T-helper 2 cell treated with Interferon-gamma antibody and Interleukin-4, amounts not matched to agents 5 μg/mL and 100 μg/mL, for 36 hours (primary cell): ENCODE measurements around the gene PIP5K1B.
"Not testable (repeated sequence)": the region's sequence is repeated elsewhere in the genome, so short reads cannot be mapped to it uniquely, and the experiment has no call there.

Experiments used
- DNase-seq: peaks from one replicate; pipeline ENCODE4 v3.0.0; 2021; ENCODE audit warnings: low spot score
- H3K27ac Mint-ChIP-seq: one replicate; pipeline ENCODE4 v1.8.0; 2021; ENCODE audit warnings: mild to moderate bottlenecking, mixed read lengths
- H3K27me3 Mint-ChIP-seq: one replicate; pipeline ENCODE4 v1.8.0; 2021; ENCODE audit warnings: low read depth, mixed read lengths
- H3K36me3 Mint-ChIP-seq: one replicate; pipeline ENCODE4 v1.8.0; 2021; ENCODE audit warnings: low read depth, mixed read lengths
- H3K4me1 Mint-ChIP-seq: one replicate; pipeline ENCODE4 v1.8.0; 2021; ENCODE audit warnings: low read depth, mixed read lengths
- H3K4me3 Mint-ChIP-seq: one replicate; pipeline ENCODE4 v1.8.0; 2022; ENCODE audit warnings: mild to moderate bottlenecking, moderate library complexity, mixed read lengths
- H3K9me3 Mint-ChIP-seq: one replicate; pipeline ENCODE4 v1.8.0; 2021; ENCODE audit warnings: mixed read lengths

Gene PIP5K1B

GRCh38 chr9:68699625-68700024 is 5.4 kb upstream of the PIP5K1B start:
- H3K36me3 Mint-ChIP-seq, DNase-seq, H3K27ac Mint-ChIP-seq, H3K4me1 Mint-ChIP-seq, H3K4me3 Mint-ChIP-seq, H3K9me3 Mint-ChIP-seq: not testable (repeated sequence)
- peaks cover 57% of the 10 kb centered on the region for H3K27me3 Mint-ChIP-seq

- Mint-ChIP-seq H3K4me3 (no peak overlapping the region), H3K27ac (no peak overlapping the region), H3K36me3 (no peaks in the 10 kb centered on the region), H3K27me3 (peaks cover 53% of the 10 kb centered on the region), H3K9me3 (no peaks in the 10 kb centered on the region), H3K4me1 (peaks cover 21% of the 10 kb centered on the region)
- no peak for DNase-seq
These were observed 2.5 kb upstream of the PIP5K1B start for GRCh38 chr9:68702493-68702892.

- H3K36me3 Mint-ChIP-seq, result no peaks in the 10 kb centered on the region
- H3K27me3 Mint-ChIP-seq, result peaks cover 48% of the 10 kb centered on the region
- H3K4me3 Mint-ChIP-seq, result peak overlapping the region; percentile 77
- peaks cover 25% of the 10 kb centered on the region for H3K4me1 Mint-ChIP-seq
- no peak for DNase-seq
- no peak overlapping the region for H3K27ac Mint-ChIP-seq
- H3K9me3 Mint-ChIP-seq, result no peaks in the 10 kb centered on the region
These were observed 1.4 kb upstream of the PIP5K1B start for GRCh38 chr9:68703672-68704071.

- no peaks in the 10 kb centered on the region for H3K9me3 Mint-ChIP-seq
- H3K4me3 Mint-ChIP-seq, result peak overlapping the region; percentile 77
- no peak for DNase-seq
- no peaks in the 10 kb centered on the region for H3K36me3 Mint-ChIP-seq
- peaks cover 46% of the 10 kb centered on the region for H3K27me3 Mint-ChIP-seq
- peaks cover 30% of the 10 kb centered on the region for H3K4me1 Mint-ChIP-seq
- no peak overlapping the region for H3K27ac Mint-ChIP-seq
These were observed 584 bp upstream of the PIP5K1B start for GRCh38 chr9:68704498-68704813.

GRCh38 chr9:68705531-68706362 is 707 bp downstream of the PIP5K1B start:
- H3K36me3 Mint-ChIP-seq, result no peaks in the 10 kb centered on the region
- peak overlapping the region; percentile 95 for H3K4me3 Mint-ChIP-seq
- no peaks in the 10 kb centered on the region for H3K9me3 Mint-ChIP-seq
- no peak for DNase-seq
- peaks cover 35% of the 10 kb centered on the region for H3K4me1 Mint-ChIP-seq
- H3K27me3 Mint-ChIP-seq, result peaks cover 41% of the 10 kb centered on the region
- peak overlapping the region; percentile 86 for H3K27ac Mint-ChIP-seq

GRCh38 chr9:68706363-68707201 is 1.5 kb downstream of the PIP5K1B start:
- H3K4me1 Mint-ChIP-seq, result peaks cover 35% of the 10 kb centered on the region
- no peak for DNase-seq
- H3K9me3 Mint-ChIP-seq, result no peaks in the 10 kb centered on the region
- no peaks in the 10 kb centered on the region for H3K36me3 Mint-ChIP-seq
- H3K27ac Mint-ChIP-seq, result peak overlapping the region; percentile 86
- peaks cover 38% of the 10 kb centered on the region for H3K27me3 Mint-ChIP-seq
- peak overlapping the region; percentile 95 for H3K4me3 Mint-ChIP-seq

- Mint-ChIP-seq H3K4me1 (peaks cover 35% of the 10 kb centered on the region), H3K27me3 (peaks cover 26% of the 10 kb centered on the region), H3K27ac (no peak overlapping the region), H3K9me3 (no peaks in the 10 kb centered on the region), H3K4me3 (no peak overlapping the region), H3K36me3 (no peaks in the 10 kb centered on the region)
- DNase-seq, result no peak
These were observed 2.9 kb downstream of the PIP5K1B start for GRCh38 chr9:68707801-68708488.

- H3K9me3 Mint-ChIP-seq, result no peaks in the 10 kb centered on the region
- DNase-seq, result no peak
- H3K4me3 Mint-ChIP-seq, result no peak overlapping the region
- peaks cover 35% of the 10 kb centered on the region for H3K4me1 Mint-ChIP-seq
- no peak overlapping the region for H3K27ac Mint-ChIP-seq
- no peaks in the 10 kb centered on the region for H3K36me3 Mint-ChIP-seq
- peaks cover 22% of the 10 kb centered on the region for H3K27me3 Mint-ChIP-seq
These were observed 3.5 kb downstream of the PIP5K1B start for GRCh38 chr9:68708513-68708912.

GRCh38 chr9:68709291-68710110 is 4.5 kb downstream of the PIP5K1B start:
- DNase-seq, result no peak
- Mint-ChIP-seq H3K27ac (no peak overlapping the region), H3K9me3 (no peaks in the 10 kb centered on the region), H3K36me3 (no peaks in the 10 kb centered on the region), H3K27me3 (peaks cover 12% of the 10 kb centered on the region), H3K4me1 (peaks cover 32% of the 10 kb centered on the region), H3K4me3 (no peak overlapping the region)

GRCh38 chr9:68710111-68710471 is 5.1 kb downstream of the PIP5K1B start:
- Mint-ChIP-seq H3K4me1 (peaks cover 31% of the 10 kb centered on the region), H3K9me3 (no peaks in the 10 kb centered on the region), H3K4me3 (no peak overlapping the region), H3K27me3 (peaks cover 10% of the 10 kb centered on the region), H3K36me3 (no peaks in the 10 kb centered on the region), H3K27ac (no peak overlapping the region)
- no peak for DNase-seq

GRCh38 chr9:68711281-68711680 is 6.2 kb downstream of the PIP5K1B start:
- Mint-ChIP-seq H3K9me3 (no peaks in the 10 kb centered on the region), H3K36me3 (no peaks in the 10 kb centered on the region), H3K4me1 (peaks cover 33% of the 10 kb centered on the region), H3K4me3 (no peak overlapping the region), H3K27me3 (peaks cover 10% of the 10 kb centered on the region), H3K27ac (no peak overlapping the region)
- no peak for DNase-seq

- Mint-ChIP-seq H3K36me3 (no peaks in the 10 kb centered on the region), H3K9me3 (no peaks in the 10 kb centered on the region), H3K27me3 (peaks cover 5% of the 10 kb centered on the region), H3K27ac (no peak overlapping the region), H3K4me3 (no peak overlapping the region), H3K4me1 (peaks cover 28% of the 10 kb centered on the region)
- DNase-seq, result no peak
These were observed 6.9 kb downstream of the PIP5K1B start for GRCh38 chr9:68711932-68712331.

- DNase-seq, result no peak
- Mint-ChIP-seq H3K4me3 (no peak overlapping the region), H3K27ac (no peak overlapping the region), H3K27me3 (peaks cover 2% of the 10 kb centered on the region), H3K4me1 (peaks cover 12% of the 10 kb centered on the region), H3K36me3 (no peaks in the 10 kb centered on the region), H3K9me3 (no peaks in the 10 kb centered on the region)
These were observed 9.6 kb downstream of the PIP5K1B start for GRCh38 chr9:68714416-68715180.
